SHP77 (cell line): ENCODE results near the gene GRIP1.

Experiments
- DNase-seq, 2 experiments: peaks; one replicate each; lab custom pipeline; 2025; lab: John Stamatoyannopoulos, UW

The GRIP1 gene

GRCh38 chr12:66600903-66601302 lies 78.0 kb downstream of the GRIP1 start:
- no peak for DNase-seq

- no peak for DNase-seq
Observed at GRCh38 chr12:66599816-66600215, 79.1 kb downstream of the GRIP1 start.

GRCh38 chr12:66598608-66599007 lies 80.3 kb downstream of the GRIP1 start:
- no peak for DNase-seq

GRCh38 chr12:66598079-66598478 lies 80.8 kb downstream of the GRIP1 start:
- DNase-seq: no peak

- no peak for DNase-seq
Observed at GRCh38 chr12:66596199-66596598, 82.7 kb downstream of the GRIP1 start.

- DNase-seq: no peak
Observed at GRCh38 chr12:66594688-66595087, 84.2 kb downstream of the GRIP1 start.

- no peak for DNase-seq
Observed at GRCh38 chr12:66590275-66590985, 88.4 kb downstream of the GRIP1 start.

- DNase-seq: no peak
Observed at GRCh38 chr12:66589095-66589494, 89.8 kb downstream of the GRIP1 start.

- DNase-seq: no peak
Observed at GRCh38 chr12:66587912-66588311, 91.0 kb downstream of the GRIP1 start.

GRCh38 chr12:66584673-66585072 lies 94.2 kb downstream of the GRIP1 start:
- no peak for DNase-seq

GRCh38 chr12:66573605-66574004 lies 105.3 kb downstream of the GRIP1 start:
- no peak for DNase-seq

GRCh38 chr12:66572845-66573244 lies 106.0 kb downstream of the GRIP1 start:
- DNase-seq: no peak

GRCh38 chr12:66571361-66571915 lies 107.4 kb downstream of the GRIP1 start:
- DNase-seq: no peak

GRCh38 chr12:66563220-66563619 lies 115.7 kb downstream of the GRIP1 start:
- no peak for DNase-seq

- no peak for DNase-seq
Observed at GRCh38 chr12:66555113-66555512, 123.8 kb downstream of the GRIP1 start.

- no peak for DNase-seq
Observed at GRCh38 chr12:66552716-66553115, 126.2 kb downstream of the GRIP1 start.

GRCh38 chr12:66550626-66551025 lies 128.2 kb downstream of the GRIP1 start:
- DNase-seq: no peak

GRCh38 chr12:66549050-66549389 lies 129.9 kb downstream of the GRIP1 start:
- no peak for DNase-seq

- no peak for DNase-seq
Observed at GRCh38 chr12:66548338-66549049, 130.4 kb downstream of the GRIP1 start.

- no peak for DNase-seq
Observed at GRCh38 chr12:66541426-66541825, 137.4 kb downstream of the GRIP1 start.

GRCh38 chr12:66539431-66539830 lies 139.4 kb downstream of the GRIP1 start:
- DNase-seq: no peak

GRCh38 chr12:66538970-66539369 lies 139.9 kb downstream of the GRIP1 start:
- no peak for DNase-seq

- DNase-seq: no peak
Observed at GRCh38 chr12:66537876-66538275, 141.0 kb downstream of the GRIP1 start.

- no peak for DNase-seq
Observed at GRCh38 chr12:66533767-66534166, 145.1 kb downstream of the GRIP1 start.
